Measurements from ENCODE around the gene EPHA8. TPM values are rescaled to one million over a fixed set of nuclear protein-coding genes. Genes with fewer than 3 reads are reported as not detected.

The EPHA8 gene
- polyA plus RNA-seq, 1 experiment, result not detected

DNA sequence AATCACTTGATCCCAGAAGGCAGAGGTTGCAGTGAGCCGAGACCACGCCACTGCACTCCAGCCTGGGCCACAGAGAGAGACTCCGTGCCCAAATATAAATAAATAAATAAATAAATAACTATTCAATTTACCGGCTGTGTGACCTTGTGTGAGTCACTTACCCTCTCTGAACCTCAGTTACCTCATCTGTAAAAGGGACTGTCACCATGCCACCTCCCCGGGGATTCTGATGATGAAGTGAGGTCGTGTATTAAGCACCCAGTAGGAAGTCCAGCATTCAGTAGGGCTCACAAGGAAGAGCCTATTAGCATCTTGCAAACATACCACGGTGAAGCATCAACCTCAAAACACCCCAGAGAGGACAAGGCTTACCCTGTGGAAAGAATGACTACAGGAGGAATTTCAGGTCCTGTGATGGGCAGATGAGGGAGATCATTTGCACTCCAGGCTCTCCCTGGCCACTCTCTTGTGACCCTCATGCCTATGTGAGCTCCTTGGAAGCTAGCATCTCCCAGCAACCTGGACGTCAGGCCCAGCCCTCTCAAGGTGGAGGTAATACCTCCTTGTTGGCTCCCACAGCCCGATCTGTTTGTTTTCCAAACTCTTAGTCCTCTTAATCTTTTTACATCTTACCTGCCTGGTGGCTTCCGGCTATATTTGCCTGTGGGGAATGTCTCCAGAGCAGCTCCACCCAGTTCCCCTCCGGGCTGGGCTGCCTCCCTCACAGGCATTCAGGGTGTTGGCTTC, 65.6 kb downstream of the EPHA8 start:
- Histone ChIP-seq H3K36me3 (ENCODE audit: control insufficient read depth, insufficient read depth, low read length) (no peaks in the 10 kb centered on the region), H3K27me3 (ENCODE audit: control insufficient read depth, insufficient read depth, low read length) (peaks cover 9% of the 10 kb centered on the region), H3K4me3 (ENCODE audit: low read depth, low read length) (no peak overlapping the region)
- ChIA-PET CTCF (no interaction called here), POLR2A (no interaction called here)
- no peak for TF ChIP-seq CTCF (IDR thresholded peaks at IDR 0.05; ENCODE audit: insufficient read depth, low read depth, low read length)
- no peak for DNase-seq (ENCODE audit: low read depth)

- Histone ChIP-seq H3K36me3 (ENCODE audit: control insufficient read depth, insufficient read depth, low read length) (no peaks in the 10 kb centered on the region), H3K4me3 (ENCODE audit: low read depth, low read length) (no peak overlapping the region), H3K27me3 (ENCODE audit: control insufficient read depth, insufficient read depth, low read length) (peaks cover 9% of the 10 kb centered on the region)
- TF ChIP-seq CTCF (IDR thresholded peaks at IDR 0.05; ENCODE audit: insufficient read depth, low read depth, low read length), result no peak
- ChIA-PET CTCF (no interaction called here), POLR2A (no interaction called here)
- no peak for DNase-seq (ENCODE audit: low read depth)
Measured at GRCh38 chr1:22629886-22630285, 66.6 kb downstream of the EPHA8 start.

- no peak overlapping the region for H3K4me3 ChIP-seq (ENCODE audit: low read depth, low read length)
- ChIA-PET CTCF (interaction anchor here (0.7 to 3.5 kb wide), 5 partner anchors 8 to 217 kb away, joined by 3 to 8 read pairs (median 7); no protein-coding TSS in a partner anchor), POLR2A (no interaction called here)
- DNase-seq (ENCODE audit: low read depth), result no peak
- no peak for TF ChIP-seq CTCF (IDR thresholded peaks at IDR 0.05; ENCODE audit: insufficient read depth, low read depth, low read length)
- H3K27me3 ChIP-seq (ENCODE audit: control insufficient read depth, insufficient read depth, low read length), result peaks cover 9% of the 10 kb centered on the region
- H3K36me3 ChIP-seq (ENCODE audit: control insufficient read depth, insufficient read depth, low read length), result no peaks in the 10 kb centered on the region
Measured at GRCh38 chr1:22633697-22634463, 70.6 kb downstream of the EPHA8 start.

DNA sequence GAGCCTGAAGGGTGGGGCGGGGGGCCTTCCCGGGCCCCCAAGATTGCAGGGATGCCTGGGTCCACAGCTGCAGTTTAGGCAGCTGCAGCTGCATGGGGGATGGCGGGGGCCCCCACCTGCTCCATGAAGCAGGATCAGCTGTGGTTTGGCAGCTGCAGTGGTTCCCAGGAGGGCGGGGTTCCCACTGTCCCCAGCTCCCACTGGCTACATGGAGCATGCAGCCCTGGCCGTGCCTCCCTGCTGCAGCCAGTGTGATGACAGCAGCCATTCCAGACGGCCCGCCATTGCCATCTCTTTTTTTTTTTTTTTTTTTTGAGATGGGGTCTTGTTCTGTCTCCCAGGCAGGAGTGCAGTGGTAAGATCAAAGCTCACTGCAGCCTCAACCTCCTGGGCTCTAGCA, 72.1 kb downstream of the EPHA8 start:
- H3K27me3 ChIP-seq (ENCODE audit: control insufficient read depth, insufficient read depth, low read length), result peaks cover 6% of the 10 kb centered on the region
- CTCF ChIA-PET, result interaction anchor here (0.9 to 2.3 kb wide), 3 partner anchors 11 to 219 kb away, joined by 3 to 9 read pairs (median 7); no protein-coding TSS in a partner anchor
- no peak overlapping the region for H3K4me3 ChIP-seq (ENCODE audit: low read depth, low read length)
- no peak for DNase-seq (ENCODE audit: low read depth)
- POLR2A ChIA-PET, result no interaction called here
- H3K36me3 ChIP-seq (ENCODE audit: control insufficient read depth, insufficient read depth, low read length), result no peaks in the 10 kb centered on the region
- no peak for TF ChIP-seq CTCF (IDR thresholded peaks at IDR 0.05; ENCODE audit: insufficient read depth, low read depth, low read length)

- peaks cover 6% of the 10 kb centered on the region for H3K27me3 ChIP-seq (ENCODE audit: control insufficient read depth, insufficient read depth, low read length)
Measured at GRCh38 chr1:22636353-22636752, 73.1 kb downstream of the EPHA8 start, which contains the start of gene C1QA. Gene C1QA (plus strand): TSS chr1:22636628. CDS start chr1:22637617, 989 bp downstream.

More at GRCh38 chr1:22636353-22636752, 73.1 kb downstream of the EPHA8 start, which contains the start of gene C1QA:
- TF ChIP-seq CTCF (IDR thresholded peaks at IDR 0.05; ENCODE audit: insufficient read depth, low read depth, low read length), result no peak
- ChIA-PET CTCF (interaction anchor here (2.2 kb wide), 1 partner anchor 216 kb away, joined by 9 read pairs; no protein-coding TSS in a partner anchor), POLR2A (no interaction called here)
- no peak for DNase-seq (ENCODE audit: low read depth)
- H3K36me3 ChIP-seq (ENCODE audit: control insufficient read depth, insufficient read depth, low read length), result no peaks in the 10 kb centered on the region
- H3K4me3 ChIP-seq (ENCODE audit: low read depth, low read length), result no peak within 1 kb of the TSS
